Gastrocnemius medialis (tissue), 4 donors: ENCODE data around the gene ABI3BP. TPM values are rescaled to one million over a fixed set of nuclear protein-coding genes. Genes with fewer than 3 reads are reported as not detected.

Experiments used
- ATAC-seq, 2 donors: fragments of 150-250 bp; one replicate each; pipeline ENCODE4 v1.9.1; 2016
- DNase-seq, 2 donors: peaks; one replicate each; pipeline ENCODE4 v3.0.0-alpha.2; 2019
- H3K27ac ChIP-seq, 4 donors: fragments of 200-600 bp; sonication (generic); 1 replicate in 1 of 4; 2 replicates in 3 of 4; pipeline ENCODE4 v1.5.1; 2016 to 2018; ENCODE audit warnings: mild to moderate bottlenecking in 2 of 4, moderate library complexity in 1 of 4
- H3K27me3 ChIP-seq, 3 donors: fragments of 200-600 bp; sonication (generic) in 2 of 3; 1 replicate in 1 of 3; 2 replicates in 2 of 3; pipeline versions ENCODE4 v1.5.1 to v1.6.0; 2016 to 2019; ENCODE audit warnings: mild to moderate bottlenecking in 1 of 3, moderate library complexity in 1 of 3
- H3K36me3 ChIP-seq, 2 donors: fragments of 200-600 bp; sonication (generic) in 1 of 2; one replicate each; pipeline ENCODE4 v1.5.1; 2017 to 2018
- H3K4me1 ChIP-seq, 2 donors: fragments of 200-600 bp; sonication (generic) in 1 of 2; one replicate each; pipeline ENCODE4 v1.5.1; 2016 to 2017; ENCODE audit warnings: mild to moderate bottlenecking in 2 of 2
- H3K4me3 ChIP-seq, 4 donors: fragments of 200-600 bp; sonication (generic) in 3 of 4; 1 replicate in 1 of 4; 2 replicates in 3 of 4; pipeline ENCODE4 v1.5.1; 2016 to 2019; ENCODE audit warnings: mild to moderate bottlenecking in 2 of 4
- H3K9me3 ChIP-seq, 3 donors: fragments of 200-600 bp; sonication (generic) in 2 of 3; 1 replicate in 1 of 3; 2 replicates in 2 of 3; pipeline ENCODE4 v1.5.1; 2016 to 2019
- CTCF ChIP-seq, 5 experiments: fragments of 450-650 bp in 3 of 5; fragments of 200-600 bp in 2 of 5; sonication (generic) in 2 of 5; IDR thresholded peaks in 4 of 5; conservative IDR thresholded peaks in 1 of 5; 1 replicate in 4 of 5; 2 replicates in 1 of 5; pipeline ENCODE4 v1.5.1; 2016 to 2019; ENCODE audit warnings: antibody characterized with exemption in 5 of 5, mild to moderate bottlenecking in 3 of 5, moderate library complexity in 3 of 5
- POLR2A ChIP-seq, 2 donors: fragments of 450-650 bp; IDR thresholded peaks; one replicate each; pipeline ENCODE4 v1.6.1; 2017; ENCODE audit warnings: antibody characterized with exemption in 2 of 2, mild to moderate bottlenecking in 2 of 2, moderate library complexity in 2 of 2
- in situ Hi-C, 4 donors: fragments of 200-750 bp; cut with MboI; loops; one replicate each; pipeline versions ENCODE4 v1.15.0 to v1.8.0; 2017; ENCODE audit warnings: low sequenced_read_pairs in 4 of 4
- intact Hi-C: fragments of 100-400 bp; cut with DNase I; formaldehyde crosslinking; loops from one replicate; pipeline ENCODE4 v1.15.1; 2023; ENCODE audit warnings: low total_unique reads
- total RNA-seq, 4 donors: library from RNA; depleted of rRNA; stranded (reverse); fragments of >200 nt; gene quantifications; one replicate each; pipeline versions ENCODE4 v1.1.0 to v1.2.3, GENCODE V29; 2016

ABI3BP gene
- total RNA-seq, 4 donors from 2014 or later: 15.3 to 21.8 (median 19.5) TPM

GRCh38 chr3:100891827-100892226 lies 101.4 kb downstream of the ABI3BP start:
- no peak overlapping the region for H3K4me3 ChIP-seq
- intact Hi-C loops (no loop called here), in situ Hi-C loops (no loop called here)
- DNase-seq (no peak), ATAC-seq (no peak)
- H3K36me3 ChIP-seq: no peaks in the 10 kb centered on the region
- H3K9me3 ChIP-seq: no peaks in the 10 kb centered on the region
- no peaks in the 10 kb centered on the region for H3K4me1 ChIP-seq
- H3K27ac ChIP-seq: no peak overlapping the region
- TF ChIP-seq CTCF (IDR thresholded peaks at IDR 0.05 in 4 of 5, conservative IDR thresholded peaks at IDR 0.05 in 1 of 5) (no peak), POLR2A (IDR thresholded peaks at IDR 0.05) (no peak)
- no peaks in the 10 kb centered on the region for H3K27me3 ChIP-seq

GRCh38 chr3:100891033-100891432 lies 102.2 kb downstream of the ABI3BP start:
- DNase-seq: no peak
- no peak for ATAC-seq
- intact Hi-C loops: no loop called here
- TF ChIP-seq CTCF (IDR thresholded peaks at IDR 0.05 in 4 of 5, conservative IDR thresholded peaks at IDR 0.05 in 1 of 5): no peak
- no peak for TF ChIP-seq POLR2A (IDR thresholded peaks at IDR 0.05)
- H3K9me3 ChIP-seq: no peaks in the 10 kb centered on the region
- in situ Hi-C loops: no loop called here
- no peaks in the 10 kb centered on the region for H3K4me1 ChIP-seq
- no peak overlapping the region for H3K27ac ChIP-seq
- H3K36me3 ChIP-seq: no peaks in the 10 kb centered on the region
- no peak overlapping the region for H3K4me3 ChIP-seq
- H3K27me3 ChIP-seq: no peaks in the 10 kb centered on the region

GRCh38 chr3:100888881-100889280 lies 104.3 kb downstream of the ABI3BP start:
- ATAC-seq: no peak
- TF ChIP-seq CTCF (IDR thresholded peaks at IDR 0.05 in 4 of 5, conservative IDR thresholded peaks at IDR 0.05 in 1 of 5) (no peak), POLR2A (IDR thresholded peaks at IDR 0.05) (no peak)
- intact Hi-C loops: no loop called here
- Histone ChIP-seq H3K27ac (no peak overlapping the region), H3K9me3 (no peaks in the 10 kb centered on the region), H3K27me3 (no peaks in the 10 kb centered on the region), H3K4me1 (no peaks in the 10 kb centered on the region), H3K4me3 (no peak overlapping the region), H3K36me3 (no peaks in the 10 kb centered on the region)
- DNase-seq: no peak
- in situ Hi-C loops: no loop called here

- TF ChIP-seq POLR2A (IDR thresholded peaks at IDR 0.05) (no peak), CTCF (IDR thresholded peaks at IDR 0.05 in 4 of 5, conservative IDR thresholded peaks at IDR 0.05 in 1 of 5) (no peak)
- DNase-seq (peak in 1 of 2 donors; percentile 21), ATAC-seq (peak in 1 of 2 donors; percentile 31)
- Histone ChIP-seq H3K27me3 (no peaks in the 10 kb centered on the region), H3K9me3 (no peaks in the 10 kb centered on the region), H3K4me1 (peaks cover 0 to 12% of the 10 kb centered on the region in 2 donors), H3K4me3 (no peak overlapping the region), H3K36me3 (no peaks in the 10 kb centered on the region), H3K27ac (no peak overlapping the region)
- intact Hi-C loops: no loop called here
- in situ Hi-C loops: no loop called here
These were observed 110.6 kb downstream of the ABI3BP start for GRCh38 chr3:100882571-100882984.

GRCh38 chr3:100880845-100881244 lies 112.4 kb downstream of the ABI3BP start:
- peak overlapping the region in 2 of 4 donors; percentile 35 to 45 for H3K27ac ChIP-seq
- no peaks in the 10 kb centered on the region for H3K9me3 ChIP-seq
- in situ Hi-C loops: no loop called here
- H3K27me3 ChIP-seq: no peaks in the 10 kb centered on the region
- peaks cover 0 to 12% of the 10 kb centered on the region in 2 donors for H3K4me1 ChIP-seq
- no peaks in the 10 kb centered on the region for H3K36me3 ChIP-seq
- DNase-seq (no peak), ATAC-seq (peak; percentile 56 to 59)
- H3K4me3 ChIP-seq: no peak overlapping the region
- no peak for TF ChIP-seq POLR2A (IDR thresholded peaks at IDR 0.05)
- TF ChIP-seq CTCF (IDR thresholded peaks at IDR 0.05 in 4 of 5, conservative IDR thresholded peaks at IDR 0.05 in 1 of 5): no peak
- intact Hi-C loops: no loop called here
